Liver (tissue), 3 donors: ENCODE results near the gene EPHB6.

Experiments used
- CTCF ChIP-seq: fragments of 150-350 bp; IDR thresholded peaks from 2 replicates; pipeline ENCODE4 v1.5.1; 2017; ENCODE audit warnings: improper control_type of control experiment, low read depth, low read length; ENCODE audit not compliant: missing input control
- JUND ChIP-seq, 2 donors: IDR thresholded peaks; 2 replicates each; pipeline ENCODE4 v1.6.1; 2016; ENCODE audit warnings: antibody characterized with exemption in 2 of 2
- RAD21 ChIP-seq, 2 donors: IDR thresholded peaks; 2 replicates each; pipeline ENCODE4 v1.6.1; 2016; ENCODE audit warnings: antibody characterized with exemption in 2 of 2, mild to moderate bottlenecking in 2 of 2
- SP1 ChIP-seq: IDR thresholded peaks from 2 replicates; pipeline ENCODE4 v1.6.1; 2018; ENCODE audit warnings: antibody characterized with exemption, mild to moderate bottlenecking
- TAF1 ChIP-seq: conservative IDR thresholded peaks from 2 replicates; pipeline ENCODE4 v1.6.1; 2016; ENCODE audit warnings: antibody characterized with exemption, mild to moderate bottlenecking
- TF ChIP-seq, protein P1 (sequence below): IDR thresholded peaks from 2 replicates; pipeline ENCODE4 v1.6.1; 2016; ENCODE audit warnings: antibody characterized with exemption
- donor health status: healthy.
- donor health status: healthy.

- no peak for TF ChIP-seq CTCF
- TF ChIP-seq SP1, result no peak
- TF ChIP-seq RAD21 (IDR thresholded peaks at IDR 0.05), result no peak
- TF ChIP-seq, protein P1, sequence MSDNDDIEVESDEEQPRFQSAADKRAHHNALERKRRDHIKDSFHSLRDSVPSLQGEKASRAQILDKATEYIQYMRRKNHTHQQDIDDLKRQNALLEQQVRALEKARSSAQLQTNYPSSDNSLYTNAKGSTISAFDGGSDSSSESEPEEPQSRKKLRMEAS, result no peak
- no peak for TF ChIP-seq JUND (IDR thresholded peaks at IDR 0.05)
- TF ChIP-seq TAF1, result no peak
Observed at GRCh38 chr7:142869434-142869833, 14.6 kb downstream of the EPHB6 start.
